GM18909 (cell line): ENCODE results near the gene MVB12B.

Source experiments
- ATAC-seq: cut with Tn5 transposase; IDR thresholded peaks from one replicate; pipeline ENCODE4 v1.9.1; 2021; ENCODE audit warnings: mild to moderate bottlenecking; ENCODE audit not compliant: unreplicated experiment, poor library complexity

Gene MVB12B

DNA sequence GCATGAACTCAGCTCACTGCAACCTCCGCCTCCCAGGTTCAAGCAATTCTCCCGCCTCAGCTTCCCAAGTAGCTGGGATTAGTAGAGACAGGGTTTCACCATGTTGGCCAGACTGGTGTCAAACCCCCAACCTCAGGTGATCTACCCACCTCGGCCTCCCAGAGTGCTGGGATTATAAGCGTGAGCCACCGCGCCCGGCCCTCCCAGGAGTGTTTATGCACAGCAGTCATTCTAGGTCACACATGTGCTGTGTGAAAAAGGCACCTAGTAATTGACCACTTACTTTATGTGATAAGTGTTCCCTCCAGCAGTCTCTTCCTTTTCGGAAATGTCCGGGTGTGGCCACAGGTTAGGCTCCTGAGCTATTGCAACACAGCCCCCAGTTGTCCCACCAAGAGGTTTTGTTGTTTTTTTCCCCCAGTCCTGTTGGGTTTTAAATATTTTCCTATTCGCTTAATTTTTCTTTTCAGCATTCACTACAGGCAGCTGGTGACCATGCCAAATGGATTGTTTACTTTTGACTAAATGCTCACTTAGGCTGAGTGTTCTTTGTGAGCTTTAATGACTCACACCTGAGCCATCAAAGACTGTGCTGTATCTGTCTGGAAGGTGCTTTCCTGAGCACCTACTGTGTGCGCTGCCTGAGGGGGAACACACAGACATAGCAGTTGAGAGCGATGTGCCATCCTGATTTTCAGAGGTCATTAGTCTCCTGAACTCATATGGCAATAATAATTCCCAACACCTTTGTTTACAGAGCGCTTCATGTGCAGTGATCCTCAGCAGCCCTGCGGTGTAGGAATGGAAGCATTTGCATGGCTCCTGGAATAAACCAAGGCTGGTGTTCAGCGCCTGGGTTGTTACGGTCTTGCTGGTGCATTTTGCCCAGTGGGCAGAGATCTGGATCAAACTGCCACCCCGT, 94.3 kb downstream of the MVB12B start:
- no peak for ATAC-seq

- ATAC-seq = no peak
These were observed 95.2 kb downstream of the MVB12B start for GRCh38 chr9:126421567-126422428.

DNA sequence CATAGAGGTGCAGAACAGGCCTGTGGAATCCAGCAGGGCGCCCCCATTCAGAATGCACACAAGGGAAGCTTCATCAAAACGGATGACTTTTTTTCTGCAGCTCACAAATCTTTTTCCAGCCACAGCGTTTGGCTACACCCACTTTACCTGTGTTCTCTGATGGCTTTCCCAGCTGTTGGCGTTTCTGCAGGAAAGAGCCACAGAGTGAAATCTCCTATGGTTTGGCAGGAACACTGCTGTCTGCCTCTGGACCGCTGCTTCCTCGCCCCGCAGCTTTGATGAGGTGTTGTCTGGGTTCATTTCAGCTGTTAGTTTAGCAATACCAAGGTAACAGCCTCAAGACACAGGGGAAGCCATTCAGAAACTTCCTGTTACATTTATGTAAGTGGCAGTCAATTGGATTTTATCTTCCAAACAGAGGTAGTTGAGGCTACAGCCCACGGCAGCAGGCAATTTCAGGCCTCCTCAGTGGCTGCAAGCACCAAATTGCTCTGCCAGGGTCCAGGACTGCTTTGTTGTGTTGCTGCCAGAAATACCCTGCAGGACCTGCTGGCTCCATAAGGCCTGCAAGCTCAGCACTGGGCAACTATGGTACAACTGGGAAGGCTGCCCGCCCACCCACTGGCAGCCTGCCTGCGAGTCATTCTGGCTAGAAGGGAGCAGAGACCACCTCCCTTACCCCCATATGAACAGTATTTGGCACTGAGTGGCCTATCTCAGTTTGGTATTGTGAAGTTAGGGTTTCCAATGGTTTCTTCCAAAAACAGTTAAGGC, 96.7 kb downstream of the MVB12B start:
- ATAC-seq = no peak

GRCh38 chr9:126423916-126424185, 97.2 kb downstream of the MVB12B start:
- ATAC-seq = no peak

- ATAC-seq = no peak
These were observed 97.9 kb downstream of the MVB12B start for GRCh38 chr9:126424511-126424910.

GRCh38 chr9:126428534-126429175, 102.0 kb downstream of the MVB12B start:
- no peak for ATAC-seq

DNA sequence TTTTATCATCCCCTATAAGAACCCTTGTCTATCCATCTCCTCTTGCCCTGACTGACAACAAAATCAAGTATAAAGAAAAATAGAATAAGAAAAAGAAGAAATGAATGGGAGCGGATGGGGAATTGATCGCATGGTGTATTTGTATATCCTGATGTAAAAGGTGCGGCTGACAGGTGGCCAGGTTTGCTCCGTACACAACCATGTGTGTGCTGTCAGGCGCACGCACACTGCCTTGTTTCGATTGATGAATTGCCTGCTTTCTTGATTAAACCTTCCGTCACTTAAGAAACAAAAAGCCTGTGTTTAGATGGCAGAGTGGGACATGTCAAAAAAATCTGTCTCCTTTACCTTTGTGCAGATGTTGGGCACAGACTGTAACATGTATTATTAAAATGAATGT, 102.6 kb downstream of the MVB12B start:
- ATAC-seq = no peak

- ATAC-seq = no peak
These were observed 103.5 kb downstream of the MVB12B start for GRCh38 chr9:126430124-126430523.

GRCh38 chr9:126431077-126431742, 104.6 kb downstream of the MVB12B start:
- no peak for ATAC-seq

- no peak for ATAC-seq
These were observed 106.0 kb downstream of the MVB12B start for GRCh38 chr9:126432659-126433058.

DNA sequence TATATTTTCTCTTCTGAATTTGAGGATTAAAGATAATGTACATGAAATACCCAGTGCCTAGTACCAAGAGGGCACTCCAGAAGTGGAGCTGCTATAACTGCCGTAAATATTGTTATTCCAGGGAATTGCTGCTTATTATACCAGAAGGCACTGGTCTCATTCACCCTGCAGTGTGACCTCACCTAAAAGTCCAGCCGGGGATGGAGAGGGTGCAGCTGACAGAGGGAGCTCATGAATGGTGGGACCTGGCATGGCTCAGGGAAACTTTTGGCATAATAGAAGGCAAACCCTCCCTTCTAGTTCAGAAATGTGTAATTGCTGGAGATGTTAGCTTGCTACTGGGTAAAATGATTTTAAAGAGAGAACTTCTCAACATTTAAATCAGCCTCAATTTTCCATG, 108.5 kb downstream of the MVB12B start:
- no peak for ATAC-seq

DNA sequence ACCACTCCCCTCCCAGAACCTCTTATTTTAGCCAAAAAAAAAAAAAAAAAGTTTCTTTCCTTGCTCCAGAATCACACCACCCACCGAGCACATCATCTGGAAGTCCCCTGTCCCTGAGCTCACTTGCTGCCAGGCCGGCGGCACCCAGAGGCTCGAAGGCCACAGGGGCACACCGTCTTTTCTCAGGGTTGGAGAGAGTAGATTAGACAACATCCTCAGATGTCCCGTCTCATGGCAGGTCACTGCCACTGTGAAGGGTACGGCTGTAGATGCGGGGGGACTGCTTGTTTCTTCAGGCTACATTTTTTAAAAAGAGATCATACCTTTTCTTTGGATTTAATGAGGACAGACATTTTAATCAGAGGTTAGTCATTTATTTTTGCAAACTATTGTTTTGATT, 109.0 kb downstream of the MVB12B start:
- ATAC-seq = no peak

DNA sequence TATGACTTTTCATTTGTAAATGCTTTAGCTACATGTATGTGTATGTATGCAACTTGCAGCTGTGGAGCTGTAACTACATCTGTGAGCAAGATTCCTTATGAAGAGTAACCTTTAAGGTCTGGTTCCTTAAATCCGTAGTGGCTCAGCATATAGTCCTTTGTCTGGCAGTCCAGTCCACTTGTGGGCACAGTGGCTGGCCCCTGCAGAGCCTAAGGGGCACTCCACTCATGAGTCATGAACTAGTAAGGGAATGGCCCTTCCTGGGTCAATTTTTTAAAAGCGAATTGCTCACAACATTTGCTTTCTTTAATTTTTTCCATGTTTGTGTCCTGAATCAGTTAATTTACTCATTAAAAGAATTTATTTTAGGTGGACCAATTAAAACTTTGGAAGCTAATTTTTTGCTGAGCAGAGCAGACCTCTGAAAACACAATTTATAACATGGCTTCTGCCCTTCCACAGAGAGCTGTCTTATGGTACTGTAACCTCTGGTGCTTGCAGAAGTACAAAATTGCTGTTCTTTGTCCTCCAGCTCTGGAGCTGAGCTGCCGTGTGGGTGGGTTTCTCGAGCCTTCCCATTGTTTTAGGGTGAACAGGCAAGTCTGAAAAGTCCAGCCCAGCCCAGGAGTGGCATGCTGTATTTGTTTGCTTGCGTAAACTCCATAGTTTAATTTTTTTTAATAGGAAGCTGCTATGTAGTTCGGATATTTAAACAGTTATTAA, 110.1 kb downstream of the MVB12B start:
- ATAC-seq = no peak

DNA sequence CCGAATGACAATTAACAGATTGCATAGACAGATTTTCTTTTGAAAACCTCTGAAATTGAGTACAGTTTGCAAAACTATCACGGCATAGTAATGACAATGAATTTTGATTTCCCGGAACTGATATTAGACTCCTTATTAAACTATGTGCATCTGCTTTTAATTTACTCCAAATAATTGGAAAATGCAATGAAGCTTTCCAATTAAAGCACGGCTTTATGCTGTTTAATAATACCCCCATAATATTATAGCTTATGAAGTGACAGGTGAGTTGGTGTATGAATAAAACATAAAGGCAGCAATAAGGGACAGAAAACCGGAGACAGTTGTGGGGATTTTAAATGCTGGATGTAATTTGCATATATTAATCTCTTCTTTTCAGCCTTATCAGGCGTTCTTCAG, 110.6 kb downstream of the MVB12B start:
- ATAC-seq = no peak

- ATAC-seq = no peak
These were observed 111.1 kb downstream of the MVB12B start for GRCh38 chr9:126437701-126438100.

GRCh38 chr9:126438741-126439401, 112.2 kb downstream of the MVB12B start:
- ATAC-seq = no peak

DNA sequence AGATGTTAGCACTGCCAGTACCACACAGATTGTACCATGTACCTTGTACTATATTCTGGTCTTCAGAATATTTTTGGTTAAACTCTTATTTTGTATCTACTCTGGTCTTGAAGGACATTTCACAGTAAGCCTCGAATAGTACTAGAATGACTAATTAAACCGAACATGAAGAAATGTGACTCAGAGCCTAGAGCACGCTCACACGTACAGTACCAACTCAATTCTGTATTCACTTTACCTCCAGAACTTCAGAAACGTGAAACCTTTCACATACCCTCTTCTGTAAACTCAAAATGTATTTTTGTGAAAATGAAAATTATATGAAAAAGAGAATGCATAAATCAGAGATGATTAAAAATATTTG, 112.8 kb downstream of the MVB12B start:
- no peak for ATAC-seq

DNA sequence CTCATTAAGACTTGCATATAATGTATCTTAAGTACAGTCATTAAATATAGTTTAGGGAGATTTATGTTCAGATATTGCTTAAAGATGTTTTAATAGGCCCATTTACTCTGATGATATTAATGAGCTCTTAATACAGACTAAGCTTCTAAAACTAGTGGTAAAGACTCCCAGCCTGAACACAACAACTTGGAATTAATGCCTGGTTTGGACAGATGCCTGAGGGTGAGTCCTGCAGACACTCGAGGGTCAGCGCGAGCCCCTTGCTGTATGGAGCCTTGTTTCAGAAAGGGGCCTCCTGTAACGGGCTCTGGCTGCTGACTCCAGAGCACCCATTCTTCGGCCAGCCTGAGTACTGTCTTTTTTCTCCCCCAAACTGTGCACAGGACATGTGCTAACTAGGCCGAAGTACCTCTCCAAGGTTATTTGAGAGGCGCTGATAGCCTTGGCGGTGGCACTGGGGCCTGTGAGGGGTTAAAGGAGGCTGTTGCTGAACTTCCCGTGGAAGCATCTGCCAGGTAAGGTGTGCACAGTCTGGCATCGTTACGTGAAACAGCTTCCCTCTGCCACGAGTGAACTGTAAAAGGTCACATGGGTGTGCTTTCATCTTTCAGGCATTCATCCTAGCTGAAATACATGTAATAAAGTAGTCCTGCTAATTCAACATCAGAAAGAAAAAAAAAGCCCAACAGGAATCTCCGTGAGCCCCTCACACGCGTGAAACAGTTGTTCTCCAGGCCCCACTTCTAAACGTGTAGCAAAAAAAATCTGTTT, 113.4 kb downstream of the MVB12B start:
- ATAC-seq = no peak
